NB4 (cell line): ENCODE results near the gene CDV3.

Experiments used
- DNase-seq: peaks from one replicate; pipeline ENCODE4 v3.0.0; 2010; ENCODE audit warnings: low read depth
- H3K4me3 ChIP-seq: one replicate; pipeline ENCODE4 v1.5.1; 2011; ENCODE audit warnings: mild to moderate bottlenecking, low read depth, low read length, moderate library complexity
- CTCF ChIP-seq: IDR thresholded peaks from one replicate; pipeline ENCODE4 v1.5.1; 2012; ENCODE audit warnings: low read depth, low read length
- MAX ChIP-seq: IDR thresholded peaks from 2 replicates; pipeline ENCODE4 v1.6.1; 2011; ENCODE audit warnings: low read depth, low read length
- MYC ChIP-seq: IDR thresholded peaks from 2 replicates; pipeline ENCODE4 v1.6.1; 2011; ENCODE audit warnings: low read depth, low read length
- POLR2A ChIP-seq: IDR thresholded peaks from 2 replicates; pipeline ENCODE4 v1.6.1; 2011; ENCODE audit warnings: mild to moderate bottlenecking; ENCODE audit not compliant: insufficient read length; ENCODE audit errors: extremely low read depth

CDV3 gene

GRCh38 chr3:133620066-133620784 is 46.7 kb downstream of the CDV3 start:
- no peak overlapping the region for H3K4me3 ChIP-seq
- DNase-seq: no peak
- TF ChIP-seq POLR2A (no peak), MYC (no peak), CTCF (no peak), MAX (no peak)

- H3K4me3 ChIP-seq: no peak overlapping the region
- no peak for DNase-seq
- TF ChIP-seq POLR2A: no peak
- TF ChIP-seq MAX: no peak
- TF ChIP-seq CTCF: no peak
- no peak for TF ChIP-seq MYC
These were observed 54.3 kb downstream of the CDV3 start for GRCh38 chr3:133627789-133628188.

GRCh38 chr3:133629146-133629545 is 55.7 kb downstream of the CDV3 start:
- no peak for TF ChIP-seq POLR2A
- no peak for TF ChIP-seq MAX
- TF ChIP-seq CTCF: no peak
- no peak for TF ChIP-seq MYC
- no peak for DNase-seq
- H3K4me3 ChIP-seq: no peak overlapping the region

DNA sequence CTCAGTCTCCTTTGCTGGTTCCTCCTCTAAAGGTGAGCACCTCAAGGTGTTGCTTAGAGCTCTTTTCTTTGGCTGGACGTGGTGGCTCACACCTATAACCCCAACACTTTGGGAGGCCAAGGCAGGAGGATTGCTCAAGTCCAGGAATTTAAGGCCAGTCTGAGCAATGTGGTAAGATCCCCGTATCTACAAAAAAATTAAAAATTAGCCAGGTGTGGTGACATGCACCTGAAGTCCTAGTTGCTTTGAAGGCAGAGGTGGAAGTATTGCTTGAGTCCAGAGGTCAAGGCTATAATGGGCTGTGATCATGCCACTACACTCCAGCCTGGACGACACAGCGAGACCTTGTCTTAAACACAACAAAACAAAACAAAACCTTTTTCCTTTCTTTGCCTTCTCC is 60.0 kb downstream of the CDV3 start:
- no peak for DNase-seq
- TF ChIP-seq CTCF: no peak
- TF ChIP-seq MAX: no peak
- TF ChIP-seq MYC: no peak
- no peak overlapping the region for H3K4me3 ChIP-seq
